SU-DHL-6 (cell line): Measurements from ENCODE around the gene POLR2I.

ENCODE experiments used
- H2AFZ ChIP-seq: fragments of 200-600 bp; sonication (generic); 2 replicates; pipeline ENCODE4 v1.6.1; 2014; ENCODE audit warnings: low read depth, mild to moderate bottlenecking, moderate library complexity, mixed read lengths, antibody characterized with exemption, low read length; ENCODE audit not compliant: severe bottlenecking
- H3F3A ChIP-seq: fragments of 200-600 bp; shearing (Covaris generic); 2 replicates; pipeline ENCODE4 v1.6.0; 2016; ENCODE audit warnings: antibody characterized with exemption, mild to moderate bottlenecking; ENCODE audit not compliant: insufficient read depth
- H3K27ac ChIP-seq: fragments of 200-600 bp; sonication (generic); 2 replicates; pipeline ENCODE4 v1.5.1; 2016; ENCODE audit warnings: low read depth, mild to moderate bottlenecking, low read length, moderate library complexity, mixed read lengths
- H3K27me3 ChIP-seq: fragments of 200-600 bp; sonication (generic), shearing (Covaris generic); 2 replicates; pipeline ENCODE4 v1.6.0; 2014; ENCODE audit warnings: mild to moderate bottlenecking, low read length
- H3K36me3 ChIP-seq: fragments of 200-600 bp; sonication (generic); 2 replicates; pipeline ENCODE4 v1.6.1; 2014; ENCODE audit warnings: mild to moderate bottlenecking, low read length, mixed read lengths
- H3K4me2 ChIP-seq: fragments of 300-600, 200-600 bp; shearing (Covaris generic), sonication (generic); 2 replicates; pipeline ENCODE4 v1.6.0; 2014; ENCODE audit warnings: low read length, low read depth, mild to moderate bottlenecking; ENCODE audit not compliant: poor library complexity, severe bottlenecking
- H3K4me3 ChIP-seq: fragments of 200-600 bp; sonication (generic); 2 replicates; pipeline ENCODE4 v1.5.1; 2014; ENCODE audit warnings: antibody characterized with exemption, low read length, mild to moderate bottlenecking, mixed read lengths; ENCODE audit not compliant: insufficient read depth, poor library complexity, severe bottlenecking
- H3K79me2 ChIP-seq: fragments of 200-600 bp; sonication (generic); 2 replicates; pipeline ENCODE4 v1.6.1; 2014; ENCODE audit warnings: mild to moderate bottlenecking, low read length, moderate library complexity; ENCODE audit not compliant: insufficient read depth
- H3K9ac ChIP-seq: fragments of 200-600 bp; sonication (generic); 2 replicates; pipeline ENCODE4 v1.7.0; 2014; ENCODE audit warnings: mild to moderate bottlenecking, low read length
- H3K9me2 ChIP-seq: fragments of 200-600 bp; sonication (generic); replicated peaks from 2 replicates; pipeline ENCODE4 v1.6.1; 2014; ENCODE audit warnings: low read length; ENCODE audit not compliant: insufficient read depth
- H3K9me3 ChIP-seq: fragments of 200-600 bp; sonication (generic); 2 replicates; pipeline ENCODE4 v1.6.1; 2014; ENCODE audit warnings: low read length, mixed read lengths; ENCODE audit not compliant: insufficient read depth
- H4K20me1 ChIP-seq: fragments of 200-600 bp; sonication (generic); 2 replicates; pipeline ENCODE4 v1.6.1; 2014; ENCODE audit warnings: low read depth, mild to moderate bottlenecking, antibody characterized with exemption, low read length, moderate library complexity, mixed read lengths
- EZH2phosphoT487 ChIP-seq: fragments of 200-600 bp; sonication (generic), shearing (Covaris generic); conservative IDR thresholded peaks from 2 replicates; pipeline ENCODE4 v1.6.1; 2018; ENCODE audit warnings: mild to moderate bottlenecking, antibody characterized with exemption, low read length, moderate library complexity, mixed read lengths
- TF ChIP-seq, protein P1 (sequence below): fragments of 200-600 bp; sonication (generic); IDR thresholded peaks from one replicate; pipeline ENCODE4 v1.5.1; 2017; ENCODE audit warnings: antibody characterized with exemption, mild to moderate bottlenecking, low read length, moderate library complexity; ENCODE audit not compliant: insufficient read depth, poor library complexity, severe bottlenecking

The POLR2I gene

DNA sequence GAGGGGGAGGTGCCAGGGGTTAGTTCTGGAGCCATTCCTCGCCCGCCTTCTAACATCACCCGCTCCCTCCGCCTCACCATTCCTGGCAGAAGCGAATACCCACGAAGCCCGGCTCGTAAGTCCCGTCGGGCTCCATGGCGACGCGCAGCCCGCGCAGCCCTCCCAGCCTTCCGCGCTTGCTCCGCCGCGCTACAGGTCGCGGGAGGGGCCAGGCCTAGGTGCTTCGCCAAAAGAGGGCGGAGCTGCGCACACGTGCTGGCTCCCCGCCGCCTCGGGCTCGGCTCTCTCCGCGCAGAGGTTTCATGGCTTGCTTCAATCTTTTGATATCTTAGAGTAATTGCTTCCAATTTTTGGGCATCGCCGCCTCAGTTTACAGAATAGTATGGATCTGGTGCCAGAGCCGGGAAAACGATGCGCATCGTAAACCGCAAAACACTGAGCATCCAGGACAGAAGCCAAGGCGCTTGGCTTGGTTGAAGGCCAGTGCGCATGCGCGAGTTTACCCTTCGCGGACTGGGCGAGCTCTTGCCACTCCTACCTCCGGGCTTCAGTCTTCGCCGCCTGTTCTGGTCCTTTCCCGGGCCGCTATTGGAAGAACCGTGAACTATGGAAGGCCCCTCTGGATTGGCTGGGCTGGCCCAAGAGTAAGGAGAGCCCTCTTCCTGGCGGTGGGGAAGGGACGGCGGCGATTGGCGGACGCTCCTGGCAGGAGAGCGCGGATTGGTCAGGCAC, at the start of gene POLR2I:
POLR2I (minus strand) TSS at position 155 of the 732 bp plus-strand sequence; CDS start at position 136, 19 bp downstream.
- no peaks in the 10 kb centered on the region for H3K9me3 ChIP-seq
- H4K20me1 ChIP-seq = no peaks in the 10 kb centered on the region
- peak within 1 kb of the TSS; percentile 76 for H3K4me2 ChIP-seq
- H3K9ac ChIP-seq = peak within 1 kb of the TSS; percentile 88
- peak within 1 kb of the TSS; percentile 77 for H3K27ac ChIP-seq
- H3K27me3 ChIP-seq = no peaks in the 10 kb centered on the region
- 0 out of 2 replicates have a peak, but pooled peaks cover 2% of the 10 kb centered on the region for H3F3A ChIP-seq
- peak within 1 kb of the TSS; percentile 67 for H2AFZ ChIP-seq
- TF ChIP-seq, protein P1, sequence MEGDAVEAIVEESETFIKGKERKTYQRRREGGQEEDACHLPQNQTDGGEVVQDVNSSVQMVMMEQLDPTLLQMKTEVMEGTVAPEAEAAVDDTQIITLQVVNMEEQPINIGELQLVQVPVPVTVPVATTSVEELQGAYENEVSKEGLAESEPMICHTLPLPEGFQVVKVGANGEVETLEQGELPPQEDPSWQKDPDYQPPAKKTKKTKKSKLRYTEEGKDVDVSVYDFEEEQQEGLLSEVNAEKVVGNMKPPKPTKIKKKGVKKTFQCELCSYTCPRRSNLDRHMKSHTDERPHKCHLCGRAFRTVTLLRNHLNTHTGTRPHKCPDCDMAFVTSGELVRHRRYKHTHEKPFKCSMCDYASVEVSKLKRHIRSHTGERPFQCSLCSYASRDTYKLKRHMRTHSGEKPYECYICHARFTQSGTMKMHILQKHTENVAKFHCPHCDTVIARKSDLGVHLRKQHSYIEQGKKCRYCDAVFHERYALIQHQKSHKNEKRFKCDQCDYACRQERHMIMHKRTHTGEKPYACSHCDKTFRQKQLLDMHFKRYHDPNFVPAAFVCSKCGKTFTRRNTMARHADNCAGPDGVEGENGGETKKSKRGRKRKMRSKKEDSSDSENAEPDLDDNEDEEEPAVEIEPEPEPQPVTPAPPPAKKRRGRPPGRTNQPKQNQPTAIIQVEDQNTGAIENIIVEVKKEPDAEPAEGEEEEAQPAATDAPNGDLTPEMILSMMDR = no peak
- TF ChIP-seq EZH2phosphoT487 = no peak
- no peaks in the 10 kb centered on the region for H3K36me3 ChIP-seq
- peaks cover 20% of the 10 kb centered on the region for H3K79me2 ChIP-seq
- H3K4me3 ChIP-seq = peak within 1 kb of the TSS; percentile 95
- H3K9me2 ChIP-seq = no peaks in the 10 kb centered on the region

DNA sequence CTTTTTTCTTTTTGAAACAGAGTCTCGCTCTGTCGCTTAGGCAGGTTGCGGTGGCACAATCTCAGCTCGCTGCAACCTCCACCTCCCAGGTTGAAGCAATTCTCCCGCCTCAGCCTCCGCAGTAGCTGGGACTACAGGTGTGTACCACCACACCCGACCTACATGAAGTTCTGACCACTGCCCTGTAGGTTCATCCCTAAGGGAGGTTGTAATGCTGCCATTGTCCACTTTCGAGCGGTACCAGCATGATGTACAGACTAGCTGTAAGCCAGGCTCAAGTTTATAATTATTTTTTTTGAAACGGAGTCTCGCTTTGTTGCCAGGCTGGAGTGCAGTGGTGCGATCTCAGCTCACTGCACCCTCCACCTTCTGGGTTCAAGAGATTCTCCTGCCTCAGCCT, 49.1 kb upstream of the POLR2I start:
- no peaks in the 10 kb centered on the region for H3K27me3 ChIP-seq
- H3K4me2 ChIP-seq = no peak overlapping the region
- no peak overlapping the region for H2AFZ ChIP-seq
- no peaks in the 10 kb centered on the region for H3K9me3 ChIP-seq
- no peaks in the 10 kb centered on the region for H3K36me3 ChIP-seq
- no peaks in the 10 kb centered on the region for H4K20me1 ChIP-seq
- no peak for TF ChIP-seq EZH2phosphoT487
- TF ChIP-seq, protein P1 = no peak
- no peak overlapping the region for H3K9ac ChIP-seq
- no peak overlapping the region for H3K4me3 ChIP-seq
- H3F3A ChIP-seq = no peaks in the 10 kb centered on the region
- no peaks in the 10 kb centered on the region for H3K9me2 ChIP-seq
- no peaks in the 10 kb centered on the region for H3K79me2 ChIP-seq
- no peak overlapping the region for H3K27ac ChIP-seq

DNA sequence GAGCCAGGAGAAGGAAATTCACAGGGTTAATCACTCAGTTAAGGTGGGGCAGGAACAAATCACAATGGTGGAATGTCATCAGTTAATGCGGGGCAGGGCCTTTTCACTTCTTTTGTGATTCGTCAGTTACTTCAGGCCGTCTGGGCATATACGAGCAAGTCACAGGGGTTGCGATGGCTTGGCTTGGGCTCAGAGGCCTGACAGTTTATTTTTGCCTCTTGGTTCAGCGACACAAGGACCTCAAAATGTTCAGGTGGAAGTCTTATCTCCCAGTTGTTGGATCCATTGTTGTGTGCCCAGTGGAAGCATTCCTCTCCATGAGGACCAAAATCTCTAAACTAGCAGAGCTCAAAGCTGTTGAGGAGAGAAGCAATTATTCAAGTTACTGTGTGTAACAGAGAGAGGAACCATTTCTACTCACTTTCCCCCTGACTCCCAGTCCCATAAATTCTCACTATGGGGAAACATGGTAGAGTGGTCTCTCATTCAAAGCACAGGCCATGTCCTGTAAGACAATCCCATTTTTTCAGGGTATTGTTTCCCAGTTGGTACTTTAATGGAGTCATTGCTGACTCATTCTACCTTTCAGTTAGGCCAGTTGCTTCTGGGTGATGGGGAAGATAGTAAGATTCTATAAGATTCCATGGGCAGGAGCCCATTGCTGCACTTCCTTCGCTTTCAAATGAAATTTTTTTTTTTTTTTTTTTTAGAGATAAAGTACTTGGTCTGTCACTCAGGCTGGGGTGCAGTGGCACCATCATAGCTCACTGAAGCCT, 46.3 kb upstream of the POLR2I start:
- Histone ChIP-seq H3K27me3 (no peaks in the 10 kb centered on the region), H4K20me1 (no peaks in the 10 kb centered on the region), H3K4me2 (no peak overlapping the region), H3K9ac (no peak overlapping the region), H3K9me3 (no peaks in the 10 kb centered on the region), H3K27ac (no peak overlapping the region), H2AFZ (no peak overlapping the region), H3K36me3 (no peaks in the 10 kb centered on the region), H3K9me2 (no peaks in the 10 kb centered on the region), H3K79me2 (no peaks in the 10 kb centered on the region), H3K4me3 (no peak overlapping the region), H3F3A (no peaks in the 10 kb centered on the region)
- TF ChIP-seq, protein P1 = no peak
- no peak for TF ChIP-seq EZH2phosphoT487
